Dermis blood vessel endothelial cell (primary cell): ENCODE measurements around the gene FHIT. TPM values are rescaled to one million over a fixed set of nuclear protein-coding genes. Genes with fewer than 3 reads are reported as not detected.

ENCODE experiments used
- DNase-seq: peaks from one replicate; pipeline ENCODE4 v3.0.0; 2010
- total RNA-seq: library from RNA; depleted of rRNA; stranded (reverse); fragments of >200 nt; gene quantifications from 2 replicates; pipeline ENCODE4 v1.2.3, GENCODE V29; 2014

Gene FHIT
- total RNA-seq, 1 donor from 2014 or later: 0.51 TPM

DNA sequence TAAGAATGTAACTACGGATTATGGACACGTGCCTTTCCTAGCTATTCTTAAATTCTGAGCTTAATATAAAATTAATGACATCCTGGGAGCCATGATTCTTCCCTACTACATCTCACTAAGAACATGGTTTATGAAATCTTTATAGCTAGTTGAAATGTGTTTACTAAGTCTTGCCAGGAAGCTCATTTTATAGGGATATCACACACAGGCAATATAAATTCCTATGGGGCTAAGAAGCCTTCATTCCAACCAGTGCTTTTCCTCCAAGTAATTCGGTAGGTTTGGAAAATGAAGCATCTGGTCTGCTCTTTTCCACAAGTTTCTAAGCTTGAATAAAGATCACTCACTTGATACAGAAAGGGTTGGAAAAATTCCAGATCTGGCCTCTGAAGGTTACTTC lies 802.6 kb downstream of the FHIT start:
- DNase-seq: no peak

DNA sequence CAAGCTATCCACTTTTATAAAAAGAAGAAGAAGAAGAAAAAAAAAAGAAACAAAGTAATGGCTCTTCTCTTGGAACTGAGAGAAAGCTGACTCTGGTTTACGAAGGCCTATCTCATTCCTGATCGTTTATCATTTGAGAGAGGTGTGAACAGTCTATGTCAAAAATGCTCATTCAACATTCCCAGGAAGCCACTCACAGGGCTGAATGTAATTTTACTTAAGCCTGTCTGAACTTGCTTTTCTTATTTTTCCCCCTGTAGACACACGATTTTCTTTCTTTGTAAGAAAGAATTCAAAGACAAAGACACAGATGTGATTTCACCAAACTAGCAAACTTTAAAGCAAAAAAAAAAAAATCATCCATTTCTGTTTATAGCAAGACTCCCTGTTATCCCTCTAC lies 805.8 kb downstream of the FHIT start:
- DNase-seq: no peak

DNA sequence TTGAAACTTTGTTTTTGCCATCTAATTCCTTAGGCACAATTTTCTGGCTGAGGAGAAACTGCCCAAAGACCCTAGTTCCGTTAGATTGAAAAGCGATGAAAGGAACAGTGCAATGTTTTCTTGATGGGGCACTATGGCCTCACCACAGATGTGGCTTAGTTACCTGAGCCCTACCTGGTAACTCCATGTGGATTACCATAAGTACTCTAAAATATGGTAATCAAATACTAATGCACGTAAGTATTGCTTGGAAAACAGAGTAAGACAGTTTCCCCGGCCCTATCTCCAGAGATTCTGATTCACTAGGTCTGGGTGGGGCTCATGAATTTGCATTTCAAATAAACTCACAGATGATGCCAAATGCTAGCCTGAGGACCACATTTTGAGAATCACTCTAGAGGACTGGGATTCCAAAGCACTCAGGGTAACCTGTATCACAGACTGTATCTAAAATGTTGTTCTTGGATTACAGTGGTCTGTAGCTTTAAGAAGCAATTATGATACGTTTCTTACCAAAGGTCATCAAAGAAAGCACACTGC lies 806.3 kb downstream of the FHIT start:
- DNase-seq: no peak

DNA sequence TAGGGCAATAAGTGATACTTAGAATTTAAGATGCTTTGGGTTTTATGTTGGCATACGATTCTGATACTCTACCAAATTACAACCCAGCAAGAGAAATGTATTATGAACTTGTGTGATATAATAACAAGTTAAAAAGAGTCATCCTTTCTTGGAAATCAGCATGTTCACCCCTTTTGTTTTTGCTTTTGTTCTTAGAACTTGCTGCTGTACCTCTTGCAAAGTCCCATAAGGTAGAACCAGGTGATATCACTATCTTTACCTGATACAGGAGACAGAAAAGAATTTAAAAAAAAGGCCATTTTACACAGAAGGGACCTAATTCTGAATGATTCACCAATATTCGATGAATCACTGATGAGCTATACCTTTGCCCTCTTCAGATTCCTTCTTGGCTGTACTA lies 810.4 kb downstream of the FHIT start:
- DNase-seq: no peak

DNA sequence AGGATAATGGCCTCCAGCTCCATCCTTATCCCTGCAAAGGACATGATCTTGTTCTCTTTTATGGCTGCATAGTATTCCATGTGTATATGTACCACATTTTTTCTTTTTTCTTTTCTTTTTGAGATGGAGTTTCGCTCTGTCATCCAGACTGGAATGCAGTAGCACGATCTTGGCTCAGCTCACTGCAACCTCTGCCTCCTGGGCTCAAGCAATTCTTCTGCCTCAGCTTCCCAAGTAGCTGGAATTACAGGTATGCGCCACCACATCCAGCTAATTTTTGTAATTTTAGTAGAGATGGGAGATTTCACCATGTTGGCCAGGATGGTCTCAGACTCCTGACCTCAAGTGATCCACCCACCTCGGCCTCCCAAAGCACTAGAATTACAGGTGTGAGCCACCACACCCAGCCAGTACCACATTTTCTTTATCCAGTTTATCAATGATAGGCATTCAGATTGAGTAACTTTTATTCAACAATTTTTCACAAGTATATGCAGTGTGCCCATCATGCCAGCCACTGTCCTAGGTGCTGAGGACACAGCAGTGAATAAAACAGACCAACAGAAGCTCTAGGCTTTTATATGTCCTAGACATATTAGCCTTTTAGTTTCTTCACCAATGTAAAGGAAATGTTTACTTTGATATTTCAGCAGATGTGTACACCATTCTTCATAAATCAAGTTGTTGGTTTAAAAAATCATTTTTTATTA lies 815.2 kb downstream of the FHIT start:
- no peak for DNase-seq

DNA sequence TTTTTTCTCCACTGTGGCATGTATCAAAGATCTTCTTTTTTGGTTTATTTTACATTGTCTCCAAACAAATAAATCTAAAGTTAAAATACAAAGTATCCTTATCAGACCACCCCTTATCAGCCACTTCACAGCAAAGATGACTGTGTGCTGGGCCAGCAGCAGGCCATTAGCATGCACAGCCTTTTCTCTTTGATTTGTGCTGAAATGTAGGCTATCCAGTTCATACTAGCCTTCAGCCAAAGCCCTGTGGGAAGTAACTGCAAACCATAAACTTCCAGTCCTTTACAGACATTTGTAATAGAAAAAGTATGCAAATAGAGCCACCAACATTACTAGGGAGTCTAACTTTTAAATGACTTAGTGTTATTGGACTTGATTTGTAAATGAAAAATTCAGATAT lies 816.3 kb downstream of the FHIT start:
- no peak for DNase-seq

DNA sequence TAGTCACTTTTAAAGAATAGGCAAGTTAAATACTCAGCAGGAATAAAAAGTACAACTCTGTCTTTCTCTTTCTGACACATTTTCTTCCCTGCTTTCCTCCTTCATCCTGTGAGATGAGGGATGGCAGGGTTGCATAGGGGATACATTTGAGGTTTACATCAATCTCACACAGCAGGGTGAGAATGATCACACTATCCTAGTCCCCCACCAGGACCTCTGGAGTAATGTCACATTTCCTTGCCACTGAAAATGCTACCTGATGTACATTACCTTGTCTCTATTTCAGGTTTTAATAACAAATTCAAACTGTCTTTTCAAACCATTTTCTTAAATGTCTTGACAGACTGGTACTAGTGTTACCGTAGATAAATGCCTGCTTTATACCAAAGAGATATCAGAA lies 816.9 kb downstream of the FHIT start:
- DNase-seq: no peak

DNA sequence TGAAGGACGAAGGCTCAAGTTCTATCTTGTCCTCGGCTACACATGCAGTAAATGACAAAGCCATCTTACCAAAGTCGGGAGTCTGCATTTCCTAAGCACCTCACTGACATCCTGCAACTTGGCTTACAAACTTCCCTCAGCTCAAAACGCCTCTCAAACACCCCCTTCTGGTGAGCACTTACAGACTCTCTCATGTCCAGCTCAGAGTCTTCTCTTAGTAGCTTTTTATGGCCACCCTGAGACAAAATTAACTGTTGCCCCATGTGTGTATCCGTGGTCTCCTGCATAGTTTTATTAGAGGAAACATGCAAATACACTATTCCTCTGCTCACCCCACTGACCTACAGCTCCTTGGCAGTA lies 819.7 kb downstream of the FHIT start:
- DNase-seq: no peak

DNA sequence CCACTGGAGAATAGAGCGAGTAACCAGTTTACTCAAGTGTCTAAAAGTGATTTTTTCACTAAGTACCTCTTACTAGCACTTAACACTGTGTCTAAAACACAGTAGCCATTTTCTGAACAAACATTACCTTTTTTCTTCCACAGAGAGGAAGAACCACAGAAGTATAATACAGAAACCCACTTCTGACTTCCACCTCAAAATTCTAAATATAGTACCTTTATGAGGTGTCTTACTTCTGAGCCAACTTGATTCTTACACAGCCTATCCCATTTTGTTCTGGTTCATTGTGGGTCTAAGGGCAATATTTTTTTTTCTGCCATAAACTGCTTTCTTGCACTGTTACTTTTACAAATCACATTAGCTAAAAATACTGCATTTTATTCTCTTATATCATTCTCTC lies 821.0 kb downstream of the FHIT start:
- no peak for DNase-seq

DNA sequence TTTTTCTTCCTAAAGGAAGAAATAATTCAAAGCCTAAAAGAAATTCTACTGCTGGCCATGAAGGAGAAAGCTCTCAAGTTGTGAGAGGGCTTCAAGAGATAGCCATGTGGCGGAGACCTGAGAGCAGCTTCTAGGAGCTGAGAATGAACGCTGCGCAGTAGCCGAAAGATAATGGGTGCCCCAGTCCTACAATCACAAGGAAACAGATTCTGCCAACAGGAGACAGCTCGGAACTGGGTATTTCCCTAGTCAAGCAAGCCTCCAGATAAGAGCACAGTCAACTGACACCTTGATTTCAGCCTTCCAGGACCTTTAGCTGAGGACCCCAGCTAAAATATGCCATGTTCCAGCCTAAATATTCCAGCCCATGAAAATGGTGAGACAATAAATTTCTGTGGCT lies 824.1 kb downstream of the FHIT start:
- DNase-seq: no peak

DNA sequence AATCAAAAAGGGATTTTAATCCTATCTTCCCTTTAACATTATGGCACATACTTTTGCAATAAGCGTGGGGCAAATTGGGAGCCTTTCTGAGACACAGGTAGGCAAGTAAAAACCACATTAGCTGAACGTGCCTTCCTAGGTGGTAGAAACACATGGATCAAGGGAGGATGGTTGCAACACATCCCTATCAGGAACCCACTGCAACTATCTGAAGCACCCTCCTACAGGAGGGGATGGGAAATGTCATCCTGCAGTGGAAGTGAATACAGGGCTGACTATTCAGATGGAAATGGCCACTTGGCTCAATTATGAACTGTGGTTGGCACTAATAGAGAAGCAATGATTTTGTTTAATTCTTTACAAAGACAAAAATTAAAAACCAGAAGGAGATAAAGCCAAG lies 826.3 kb downstream of the FHIT start:
- DNase-seq: no peak

DNA sequence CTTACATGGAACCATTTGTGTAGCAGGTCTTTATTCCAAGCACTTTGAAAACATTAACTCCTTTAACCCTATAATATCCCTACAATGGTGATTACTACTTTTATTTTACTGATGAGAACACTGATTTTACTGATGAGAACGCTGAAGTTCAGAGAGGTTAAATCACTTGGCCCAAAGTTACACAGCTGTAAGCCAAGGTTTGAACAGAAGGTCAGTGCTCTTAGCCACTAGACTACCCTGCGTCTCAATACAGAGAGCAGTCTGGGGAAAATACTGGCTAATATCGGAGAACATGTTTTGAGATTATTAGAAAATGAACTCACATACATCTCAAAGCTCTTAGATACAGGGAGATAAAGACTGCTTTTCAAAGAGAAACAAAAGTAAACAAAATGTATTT lies 827.2 kb downstream of the FHIT start:
- no peak for DNase-seq

DNA sequence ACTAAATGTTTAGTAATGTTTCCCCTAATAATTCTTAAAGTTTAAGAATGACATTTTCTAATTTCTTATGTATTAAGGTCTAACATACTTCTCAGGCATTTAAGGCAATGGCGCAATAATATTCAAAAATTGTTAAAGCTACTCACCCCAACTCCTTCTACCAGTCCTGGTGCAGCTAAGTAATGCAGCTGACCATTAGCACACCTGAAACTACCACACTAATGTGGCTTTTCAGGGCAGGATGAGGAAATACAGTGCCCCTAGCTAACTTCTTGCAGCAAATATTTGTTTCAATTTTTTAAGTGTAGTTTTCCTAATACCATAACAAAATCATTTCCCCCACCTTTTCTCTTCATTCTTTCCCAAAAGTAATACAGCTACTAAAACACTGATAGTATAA lies 827.7 kb downstream of the FHIT start:
- no peak for DNase-seq

DNA sequence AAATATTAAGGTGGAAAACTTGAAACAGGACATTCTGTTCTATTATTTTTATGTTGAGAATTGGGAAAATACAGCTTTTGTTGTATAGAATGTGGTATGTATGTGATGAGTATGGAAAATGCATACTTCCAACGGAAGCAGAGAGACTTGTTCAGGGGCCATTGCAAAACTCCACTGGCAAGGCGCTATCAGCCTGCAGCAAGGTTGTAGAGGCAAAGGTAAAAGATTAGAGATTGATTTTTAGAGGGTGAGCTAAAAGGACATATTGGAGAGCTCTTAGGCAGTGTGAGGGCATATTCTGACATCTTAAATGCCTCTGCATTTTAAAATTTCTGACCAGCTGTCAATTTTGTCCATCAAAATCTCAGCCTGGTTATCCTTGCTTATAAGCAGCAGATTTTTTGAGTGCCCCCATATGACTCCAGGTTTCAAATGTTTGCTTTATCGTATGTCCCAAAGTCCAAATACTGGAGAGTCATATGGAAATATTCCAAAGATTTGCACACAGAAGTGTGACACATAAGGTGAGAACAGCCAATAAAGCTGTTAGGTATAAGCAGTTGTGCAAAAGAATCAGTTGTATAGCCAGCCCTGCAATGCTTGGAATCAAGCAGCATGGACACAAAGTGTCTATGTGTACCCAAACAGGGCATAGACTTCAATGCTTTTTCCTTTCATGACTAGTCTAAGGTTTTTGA lies 829.4 kb downstream of the FHIT start:
- DNase-seq: no peak

DNA sequence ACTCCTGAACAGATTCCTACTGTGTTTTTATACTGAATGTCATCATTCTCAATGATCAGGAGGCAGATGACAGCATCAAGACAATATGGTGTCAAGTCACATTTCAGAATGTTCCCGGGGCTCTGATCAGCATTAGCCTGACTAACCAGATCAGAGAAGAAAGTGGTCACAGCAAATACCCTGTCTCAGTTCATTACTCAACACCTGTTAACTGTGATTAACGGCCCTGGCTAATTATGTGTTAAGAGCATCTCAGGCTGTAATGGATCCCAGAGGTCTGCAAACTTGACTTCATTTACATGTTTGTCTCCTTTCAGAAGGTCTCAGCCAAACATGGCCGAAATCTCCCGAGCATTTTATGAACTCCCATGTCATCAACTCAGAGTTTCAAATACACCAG lies 833.7 kb downstream of the FHIT start:
- no peak for DNase-seq

DNA sequence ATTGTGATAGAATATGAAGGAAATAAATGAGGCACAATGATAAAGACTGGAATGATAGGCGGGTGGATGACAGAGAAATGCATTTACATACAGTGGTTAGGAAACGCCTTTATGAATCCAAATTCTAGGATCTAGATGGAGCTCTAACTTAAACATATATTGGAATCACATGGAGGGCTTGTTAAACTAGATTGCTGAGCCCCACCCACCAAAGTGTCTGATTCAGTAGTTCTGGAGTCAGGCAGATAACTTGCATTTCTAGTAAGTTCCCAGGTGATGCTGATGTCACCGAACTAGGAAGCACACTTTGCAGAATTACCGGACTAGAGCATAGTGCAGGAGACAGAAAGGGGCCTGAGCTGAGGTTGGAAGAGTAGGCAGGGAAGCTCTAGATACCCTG lies 837.2 kb downstream of the FHIT start:
- no peak for DNase-seq

DNA sequence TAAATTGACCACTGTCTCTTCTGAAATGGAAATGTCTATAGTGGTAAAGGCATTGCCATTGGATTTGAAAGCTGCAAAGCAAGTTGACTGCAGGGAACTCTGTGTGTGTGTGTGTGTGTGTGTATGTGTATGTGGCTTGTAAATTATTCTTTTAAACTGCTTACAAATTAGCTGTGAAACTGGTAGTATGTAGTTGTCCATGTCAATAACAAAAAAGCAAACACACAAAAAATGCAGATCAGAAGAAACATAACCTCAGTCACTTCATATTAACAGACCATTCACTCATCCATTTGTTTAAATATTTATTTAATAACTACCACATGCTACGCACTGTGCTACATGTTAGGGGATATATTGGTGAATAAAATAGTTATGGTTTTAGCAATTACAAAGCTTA lies 837.7 kb downstream of the FHIT start:
- DNase-seq: no peak

DNA sequence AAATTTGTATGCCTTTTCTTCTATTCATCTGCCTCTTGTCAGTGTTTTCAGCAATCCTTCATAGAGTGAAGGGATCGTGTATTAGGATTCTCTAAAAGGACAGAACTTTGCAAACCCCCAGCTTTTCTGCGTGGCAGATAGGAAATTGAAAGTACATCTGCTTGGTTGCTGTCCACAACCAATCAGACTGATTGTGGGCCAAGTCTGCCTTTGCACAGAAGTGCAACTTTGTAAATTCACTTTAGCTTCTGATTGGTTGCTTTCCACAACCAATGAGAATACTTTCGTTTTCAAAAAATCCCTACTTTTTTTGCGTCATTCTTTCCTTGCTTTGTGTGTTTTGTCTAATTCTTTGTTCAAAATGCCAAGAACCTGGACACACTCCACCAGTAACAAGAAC lies 847.4 kb downstream of the FHIT start:
- no peak for DNase-seq

DNA sequence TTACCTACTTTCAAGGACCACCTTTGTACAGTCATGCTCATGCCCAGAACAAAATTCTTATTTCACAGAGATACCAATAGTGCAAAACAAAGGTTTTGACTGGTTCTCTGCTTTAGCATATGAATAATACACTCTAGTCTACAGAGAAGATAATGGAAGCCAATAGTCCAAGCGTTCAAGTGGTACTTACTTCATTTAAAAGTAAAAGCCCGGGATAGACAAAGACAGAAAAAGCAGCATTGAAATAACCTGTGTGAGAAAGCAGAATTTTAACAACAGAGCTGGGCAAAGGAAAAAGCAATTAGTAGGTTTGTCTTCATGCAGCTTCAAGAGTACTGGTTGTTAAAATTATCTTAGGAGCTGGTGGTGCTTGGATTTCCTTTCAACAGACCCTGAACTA lies 848.3 kb downstream of the FHIT start:
- DNase-seq: no peak

DNA sequence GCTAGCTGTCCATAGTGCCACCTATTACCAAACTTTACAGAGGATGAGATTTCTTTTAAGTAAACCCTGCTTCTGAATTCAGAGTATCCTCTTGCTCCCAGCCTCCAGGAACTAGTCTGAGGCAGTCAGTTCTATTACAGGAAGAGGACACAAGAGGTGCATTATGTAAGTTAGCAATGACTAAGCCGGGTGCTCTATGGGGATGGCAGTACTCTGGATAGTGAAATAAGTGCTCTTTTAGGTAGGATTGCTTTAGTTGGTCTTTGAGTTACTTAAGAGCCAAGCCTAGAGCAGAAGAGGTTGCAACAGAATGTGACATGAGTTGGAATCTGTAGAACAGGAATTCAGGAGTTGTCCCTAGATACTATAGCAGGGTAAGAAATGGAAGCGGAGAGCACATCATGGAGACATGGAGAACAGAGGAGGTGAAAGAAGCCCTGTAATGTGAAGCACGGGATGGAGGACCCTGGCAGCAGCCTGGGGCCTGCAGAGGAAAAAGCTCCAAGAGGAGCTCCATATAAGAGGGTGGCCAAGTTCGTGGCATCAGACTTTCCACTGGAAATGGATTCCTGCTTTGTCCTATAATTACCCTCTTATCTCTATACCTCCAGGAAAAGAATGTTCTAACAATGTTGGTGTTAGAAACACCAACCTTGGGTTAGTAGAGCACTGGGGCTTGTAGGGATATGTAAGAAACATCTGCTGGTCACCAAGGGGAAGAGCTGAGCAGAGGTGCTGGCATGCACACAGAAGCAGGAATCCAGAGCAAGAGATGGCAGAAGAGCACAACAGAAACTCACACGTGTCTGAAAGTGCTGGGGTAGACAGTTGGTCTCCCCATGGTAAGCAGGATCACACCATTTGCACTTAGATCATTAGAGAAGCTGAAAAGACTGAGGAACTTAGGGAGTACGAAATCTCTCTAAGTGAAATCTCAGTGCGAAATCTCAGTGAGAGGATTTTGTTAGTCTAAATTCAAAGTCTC lies 851.1 kb downstream of the FHIT start:
- DNase-seq: no peak

DNA sequence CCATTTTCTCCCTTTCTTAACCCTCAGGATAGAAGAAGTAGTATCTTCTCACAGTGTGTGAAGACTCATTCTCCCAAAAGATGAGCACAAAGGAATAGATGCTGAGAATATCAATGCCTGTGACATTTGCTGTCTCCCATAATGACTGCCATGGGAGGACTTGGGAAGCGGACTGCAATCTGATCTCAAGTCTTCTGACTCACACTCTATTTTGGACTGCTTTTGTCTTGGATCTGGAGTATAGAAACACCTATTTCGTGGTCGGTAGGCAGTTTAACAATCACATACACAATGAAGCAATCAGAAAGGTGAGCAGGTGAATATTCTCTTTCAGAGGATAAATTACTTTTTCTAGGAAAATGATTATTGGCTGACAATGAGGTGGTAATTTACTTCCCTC lies 852.0 kb downstream of the FHIT start:
- no peak for DNase-seq

DNA sequence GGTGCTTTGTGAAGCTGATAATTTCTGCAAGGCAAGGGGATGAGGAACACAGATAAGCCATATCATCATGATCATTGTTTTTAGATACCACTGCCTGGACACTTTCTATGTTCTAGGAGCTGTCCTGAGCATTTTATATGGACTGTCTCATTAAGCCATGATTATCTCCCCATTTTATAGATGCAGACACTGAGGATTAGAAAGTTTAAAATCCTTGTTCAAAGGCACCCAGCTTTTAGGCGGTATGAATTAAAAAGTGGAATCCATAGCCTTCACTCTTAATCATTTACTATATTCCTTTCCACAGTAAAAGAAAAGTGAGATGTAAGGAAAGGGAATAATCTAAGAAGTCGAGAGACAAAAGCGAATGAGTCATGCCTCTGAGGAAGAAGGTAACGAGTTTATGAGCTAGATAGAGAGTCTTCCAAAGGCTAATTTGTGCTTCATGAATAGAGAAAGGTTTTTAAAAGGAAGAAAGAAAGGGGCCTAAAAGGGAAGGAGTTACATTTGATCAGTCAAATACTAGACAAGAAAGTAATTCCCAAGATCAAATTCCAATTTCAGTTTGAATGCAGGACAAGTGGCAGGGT lies 856.0 kb downstream of the FHIT start:
- DNase-seq: no peak

DNA sequence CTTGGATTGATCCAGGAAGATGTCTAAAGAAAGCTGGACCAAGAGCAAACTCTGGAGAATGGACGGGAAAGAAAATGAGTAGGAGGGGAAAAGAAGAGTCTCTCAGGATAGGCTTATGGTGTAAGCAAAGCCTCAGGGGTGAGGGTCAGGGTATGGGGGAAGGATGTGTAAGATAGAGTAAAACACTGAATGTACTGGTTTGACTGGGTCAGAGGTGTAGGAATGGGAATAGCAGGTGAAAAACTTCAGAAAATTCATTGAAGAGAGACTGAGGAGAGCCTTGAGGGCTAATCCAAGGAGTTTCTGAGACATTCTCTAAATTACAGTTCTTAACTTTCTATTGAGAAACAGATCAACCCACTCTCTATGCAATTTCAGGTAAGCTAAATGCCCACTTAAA lies 857.3 kb downstream of the FHIT start:
- no peak for DNase-seq
